HEK293 (cell line): ENCODE results near the gene CD1D.
A peak's percentile ranks its signal among the peaks of the same experiment; 100 is the strongest.

Source experiments
- CTCF ChIA-PET: fragments of 350-600 bp; formaldehyde crosslinking; extraction: SDS; loops from one replicate; lab custom pipeline; 2021; ENCODE audit warnings: antibody characterized with exemption; lab: Yijun Ruan, JAX
- POLR2A ChIA-PET: fragments of 300-600 bp; formaldehyde crosslinking; extraction: SDS; loops from one replicate; lab custom pipeline; 2020; ENCODE audit warnings: antibody characterized with exemption, inconsistent platforms; lab: Yijun Ruan, JAX
- H3K27ac ChIP-seq: fragments of 200-500 bp; sonication (Bioruptor generic); 2 replicates; pipeline ENCODE4 v1.5.1; 2014; ENCODE audit warnings: low read depth, low read length, control low read depth, inconsistent platforms; ENCODE audit errors: extremely low read depth
- H3K36me3 ChIP-seq, 2 experiments: fragments of 200-500 bp in 1 of 2; sonication (Bioruptor generic) in 1 of 2; 1 replicate in 1 of 2; 2 replicates in 1 of 2; pipeline ENCODE4 v1.5.1; 2014 to 2017; ENCODE audit warnings: inconsistent platforms in 2 of 2, low read length in 2 of 2; ENCODE audit not compliant: control insufficient read depth in 2 of 2, insufficient read depth in 1 of 2
- H3K4me1 ChIP-seq: fragments of 200-500 bp; sonication (Bioruptor generic); 2 replicates; pipeline ENCODE4 v1.5.1; 2014; ENCODE audit warnings: mild to moderate bottlenecking, low read length, inconsistent platforms; ENCODE audit not compliant: control insufficient read depth, insufficient read depth
- H3K4me3 ChIP-seq: 2 replicates; pipeline ENCODE4 v1.5.1; 2011; ENCODE audit warnings: low read depth, mild to moderate bottlenecking, control low read depth, low read length, moderate library complexity
- H3K9me3 ChIP-seq: fragments of 200-500 bp; sonication (Bioruptor generic); 2 replicates; pipeline ENCODE4 v1.5.1; 2014; ENCODE audit warnings: low read depth, low read length, inconsistent platforms; ENCODE audit not compliant: control insufficient read depth, insufficient read depth
- GLI2 ChIP-seq: fragments of 450-650 bp; formaldehyde crosslinking; IDR thresholded peaks from 2 replicates; pipeline ENCODE4; 2017; ENCODE audit warnings: missing biosample characterization, missing genetic modification characterization, low read depth, borderline replicate concordance
- KLF8 ChIP-seq: fragments of 450-650 bp; formaldehyde crosslinking; IDR thresholded peaks from 2 replicates; pipeline ENCODE4 v1.5.1; 2016; ENCODE audit warnings: missing biosample characterization, missing genetic modification characterization
- MZF1 ChIP-seq: fragments of 450-650 bp; formaldehyde crosslinking; IDR thresholded peaks from 2 replicates; pipeline ENCODE4 v1.5.1; 2017; ENCODE audit warnings: missing biosample characterization, missing genetic modification characterization, borderline replicate concordance
- PRDM10 ChIP-seq: fragments of 450-650 bp; formaldehyde crosslinking; IDR thresholded peaks from 2 replicates; pipeline ENCODE4 v1.5.1; 2016; ENCODE audit warnings: missing biosample characterization, missing genetic modification characterization
- PRDM6 ChIP-seq: fragments of 450-650 bp; formaldehyde crosslinking; IDR thresholded peaks from 2 replicates; pipeline ENCODE4 v1.5.1; 2017; ENCODE audit warnings: missing biosample characterization, missing genetic modification characterization
- SP2 ChIP-seq: fragments of 450-650 bp; formaldehyde crosslinking; IDR thresholded peaks from 2 replicates; pipeline ENCODE4 v1.5.1; 2016; ENCODE audit warnings: missing biosample characterization, missing genetic modification characterization
- SP3 ChIP-seq: fragments of 450-650 bp; formaldehyde crosslinking; IDR thresholded peaks from 2 replicates; pipeline ENCODE4 v1.5.1; 2016; ENCODE audit warnings: missing biosample characterization, missing genetic modification characterization
- ZBTB17 ChIP-seq: fragments of 450-650 bp; formaldehyde crosslinking; IDR thresholded peaks from 2 replicates; pipeline ENCODE4 v1.5.1; 2016; ENCODE audit warnings: missing biosample characterization, missing genetic modification characterization
- ZNF10 ChIP-seq: fragments of 450-650 bp; formaldehyde crosslinking; IDR thresholded peaks from 2 replicates; pipeline ENCODE4 v1.5.1; 2017; ENCODE audit warnings: missing biosample characterization, missing genetic modification characterization
- ZNF26 ChIP-seq: fragments of 450-650 bp; formaldehyde crosslinking; IDR thresholded peaks from 2 replicates; pipeline ENCODE4 v1.5.1; 2016; ENCODE audit warnings: missing biosample characterization, missing genetic modification characterization
- ZNF335 ChIP-seq: fragments of 450-650 bp; formaldehyde crosslinking; conservative IDR thresholded peaks from 2 replicates; pipeline ENCODE4 v1.5.1; 2016; ENCODE audit warnings: missing biosample characterization, missing genetic modification characterization
- ZNF391 ChIP-seq: fragments of 450-650 bp; formaldehyde crosslinking; IDR thresholded peaks from 2 replicates; pipeline ENCODE4 v1.5.1; 2016; ENCODE audit warnings: low read depth, missing biosample characterization, missing genetic modification characterization, borderline replicate concordance
- ZNF398 ChIP-seq: fragments of 450-650 bp; formaldehyde crosslinking; IDR thresholded peaks from 2 replicates; pipeline ENCODE4 v1.5.1; 2017; ENCODE audit warnings: missing biosample characterization, missing genetic modification characterization
- ZNF510 ChIP-seq: fragments of 450-650 bp; formaldehyde crosslinking; IDR thresholded peaks from 2 replicates; pipeline ENCODE4 v1.5.1; 2018; ENCODE audit warnings: mild to moderate bottlenecking, missing genetic modification characterization, missing biosample characterization; ENCODE audit not compliant: insufficient replicate concordance
- ZNF518A ChIP-seq: fragments of 450-650 bp; formaldehyde crosslinking; conservative IDR thresholded peaks from 2 replicates; pipeline ENCODE4 v1.5.1; 2016; ENCODE audit warnings: low read depth, missing biosample characterization, missing genetic modification characterization
- ZNF600 ChIP-seq: fragments of 450-650 bp; formaldehyde crosslinking; IDR thresholded peaks from 2 replicates; pipeline ENCODE4 v1.5.1; 2016; ENCODE audit warnings: missing biosample characterization, missing genetic modification characterization
- ZNF670 ChIP-seq: fragments of 450-650 bp; formaldehyde crosslinking; IDR thresholded peaks from 2 replicates; pipeline ENCODE4 v1.5.1; 2016; ENCODE audit warnings: missing biosample characterization, missing genetic modification characterization, low read depth

CD1D gene

DNA sequence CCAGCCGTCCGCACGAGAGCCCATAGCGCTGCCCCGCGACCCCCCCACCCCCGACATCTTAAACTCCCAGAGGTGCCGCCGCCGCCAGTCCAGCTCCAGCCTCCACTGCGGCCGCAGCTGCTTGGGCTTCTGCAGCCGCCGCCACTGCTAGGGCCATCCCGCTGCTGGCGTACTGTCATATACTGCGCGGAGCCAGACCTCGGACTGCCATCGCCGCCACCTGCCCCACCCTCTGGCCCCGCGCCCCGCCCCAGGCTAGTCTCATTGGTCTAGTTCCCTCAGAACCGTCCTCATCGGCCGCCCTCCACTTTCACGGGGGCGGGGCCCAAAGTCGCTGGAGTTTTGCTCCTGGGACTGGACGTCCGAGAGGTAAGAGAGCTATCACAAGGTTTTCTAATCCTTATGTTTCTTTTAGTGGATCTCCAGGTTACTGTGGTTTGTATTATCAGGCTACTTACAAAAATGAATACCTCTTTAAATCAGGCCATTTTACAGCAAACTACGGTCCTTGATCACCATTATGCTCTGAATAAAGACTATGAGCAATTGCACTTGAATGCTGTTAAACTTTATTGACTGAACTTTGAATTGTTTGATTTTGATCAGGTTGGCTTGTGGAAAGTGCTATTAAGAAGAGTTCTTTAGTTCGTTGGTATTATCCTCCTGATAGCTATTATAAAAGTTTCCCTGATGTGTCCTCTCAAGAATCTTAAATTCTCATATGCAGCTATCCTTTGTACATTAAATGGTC lies 2.8 kb upstream of the CD1D start:
- Histone ChIP-seq H3K27ac (no peak overlapping the region), H3K36me3 (peaks cover 0 to 5% of the 10 kb centered on the region in 2 experiments; a peak in 1 of 3 replicates), H3K4me1 (no peaks in the 10 kb centered on the region; the same call in 1 of the 2 replicates), H3K4me3 (peak overlapping the region; percentile 38), H3K9me3 (no peaks in the 10 kb centered on the region)
- ChIA-PET CTCF (interaction anchor here (0.6 to 2.3 kb wide), 6 partner anchors 12 to 1142 kb away, joined by 3 to 7 read pairs (median 3); no protein-coding TSS in a partner anchor), POLR2A (interaction anchor here (0.6 to 1.6 kb wide), 3 partner anchors 28 to 53 kb away, joined by 3 to 4 read pairs (median 4); no protein-coding TSS in a partner anchor)
- no peak for TF ChIP-seq PRDM6 (tag by site-specific recombination)
- no peak for TF ChIP-seq MZF1 (tag by site-specific recombination)
- no peak for TF ChIP-seq GLI2 (tag by site-specific recombination)
- no peak for TF ChIP-seq ZNF670 (tag by site-specific recombination)
- no peak for TF ChIP-seq ZNF398 (tag by site-specific recombination)
- TF ChIP-seq ZNF600 (tag by site-specific recombination) = 0 out of 2 replicates have a peak, but pooled peaks have one; percentile 25
- no peak for TF ChIP-seq ZNF510 (tag by site-specific recombination)
- no peak for TF ChIP-seq ZNF518A
- TF ChIP-seq SP2 (tag by site-specific recombination) = peak; percentile 60
- TF ChIP-seq ZNF391 (tag by site-specific recombination) = no peak
- TF ChIP-seq PRDM10 (tag by site-specific recombination) = no peak
- TF ChIP-seq ZBTB17 (tag by site-specific recombination) = peak; percentile 9; the same call in 1 of the 2 replicates
- peak; percentile 54 for TF ChIP-seq ZNF335
- peak; percentile 52; the same call in 1 of the 2 replicates for TF ChIP-seq SP3 (tag by site-specific recombination)
- TF ChIP-seq ZNF26 (tag by site-specific recombination) = no peak
- TF ChIP-seq KLF8 (tag by site-specific recombination) = no peak
- TF ChIP-seq ZNF10 = no peak
